HG03520 (cell line): ENCODE data around the gene INSRR.
A peak's percentile ranks its signal among the peaks of the same experiment; 100 is the strongest.

Source experiments
- ATAC-seq: cut with Tn5 transposase; IDR thresholded peaks from one replicate; pipeline ENCODE4 v1.9.1; 2021; ENCODE audit warnings: mild to moderate bottlenecking, moderate library complexity; ENCODE audit not compliant: unreplicated experiment

Gene INSRR

DNA sequence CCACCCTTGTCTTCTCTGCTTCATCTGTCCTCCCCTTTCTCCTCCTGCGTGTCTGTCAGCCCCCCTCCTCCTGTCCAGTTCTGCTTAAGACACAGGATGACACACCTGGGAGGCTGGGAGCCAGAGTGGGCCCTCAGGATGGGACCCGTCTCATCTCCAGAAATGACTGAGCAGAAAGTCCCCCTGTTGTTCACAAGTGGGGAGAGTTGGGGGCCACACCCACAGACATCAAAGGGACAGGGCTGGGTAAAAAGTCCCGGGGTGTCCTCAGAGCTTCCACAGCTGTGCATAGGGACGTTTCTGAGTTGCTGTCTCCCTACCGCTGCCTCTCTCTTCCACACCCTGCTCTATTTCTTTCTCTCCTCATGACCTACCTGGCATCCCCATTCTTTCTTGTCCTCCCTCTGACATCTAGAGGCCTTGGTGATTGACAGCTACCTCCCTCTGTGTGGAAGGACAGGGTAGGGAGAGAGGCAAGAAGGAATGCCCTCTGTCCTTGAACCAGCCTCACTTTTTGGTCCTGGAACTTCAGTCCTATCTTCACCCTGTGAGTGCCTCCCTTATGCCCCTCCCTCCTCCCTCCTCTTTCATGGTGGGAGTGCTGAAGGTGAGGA, 22.8 kb downstream of the INSRR start:
- no peak for ATAC-seq

DNA sequence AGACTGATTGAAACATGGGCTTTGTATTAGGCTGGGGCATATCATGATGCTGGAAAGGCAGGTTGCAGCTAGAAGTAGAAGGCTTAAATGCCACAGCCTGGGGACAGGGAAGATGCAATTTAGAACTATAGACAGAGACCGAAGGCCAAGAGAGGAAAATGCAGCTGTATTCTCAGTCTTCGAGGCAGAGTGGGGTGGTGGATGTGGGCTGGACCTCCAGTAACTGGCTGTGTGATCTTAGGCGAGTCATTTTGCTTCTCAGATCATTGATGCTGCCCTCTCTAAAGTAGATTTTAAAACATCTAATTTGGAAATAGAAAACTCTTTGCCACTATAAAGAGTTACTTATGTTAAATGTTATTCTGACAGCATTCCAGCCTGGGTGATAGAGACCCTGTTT, 24.6 kb downstream of the INSRR start:
- ATAC-seq: no peak

DNA sequence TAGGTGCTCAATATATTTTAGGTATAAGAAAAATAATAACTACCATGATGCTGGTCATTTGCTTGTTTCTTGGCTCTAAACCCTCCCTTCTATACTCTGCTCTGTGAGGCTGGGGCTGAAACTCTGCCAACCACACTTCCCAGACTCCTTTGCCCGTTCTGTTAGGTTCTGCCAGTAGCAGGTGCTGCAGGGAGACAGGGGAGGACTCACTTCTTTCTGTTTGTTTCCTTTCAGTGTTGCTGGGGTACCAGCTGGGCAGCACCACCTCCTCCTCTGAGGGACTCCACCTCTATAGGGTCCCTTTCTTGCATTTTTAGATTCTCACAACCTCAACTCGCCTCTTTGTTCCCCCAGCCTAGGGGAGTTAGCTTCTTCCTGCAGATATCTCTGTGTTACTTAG, 25.3 kb downstream of the INSRR start:
- ATAC-seq: no peak

DNA sequence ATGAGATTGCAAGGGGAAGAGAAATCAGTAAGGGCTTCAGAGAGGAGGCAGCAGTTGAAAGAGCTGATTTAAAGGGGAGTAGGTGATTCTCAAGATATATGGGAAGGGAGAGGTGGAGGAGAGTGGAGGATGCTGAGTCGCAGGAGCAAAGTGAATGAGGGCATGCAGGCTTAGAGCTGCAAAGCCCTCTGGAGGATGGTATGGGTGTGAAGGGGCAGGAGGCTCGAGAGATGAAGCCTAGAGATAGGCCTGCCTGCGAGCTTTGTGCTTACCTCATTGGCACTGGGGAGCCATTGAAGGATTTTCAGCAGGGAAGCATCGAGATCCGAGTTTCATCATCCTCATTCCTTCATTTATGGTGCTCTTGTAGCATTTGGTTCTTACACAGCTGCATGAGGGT, 26.5 kb downstream of the INSRR start:
- ATAC-seq: no peak

DNA sequence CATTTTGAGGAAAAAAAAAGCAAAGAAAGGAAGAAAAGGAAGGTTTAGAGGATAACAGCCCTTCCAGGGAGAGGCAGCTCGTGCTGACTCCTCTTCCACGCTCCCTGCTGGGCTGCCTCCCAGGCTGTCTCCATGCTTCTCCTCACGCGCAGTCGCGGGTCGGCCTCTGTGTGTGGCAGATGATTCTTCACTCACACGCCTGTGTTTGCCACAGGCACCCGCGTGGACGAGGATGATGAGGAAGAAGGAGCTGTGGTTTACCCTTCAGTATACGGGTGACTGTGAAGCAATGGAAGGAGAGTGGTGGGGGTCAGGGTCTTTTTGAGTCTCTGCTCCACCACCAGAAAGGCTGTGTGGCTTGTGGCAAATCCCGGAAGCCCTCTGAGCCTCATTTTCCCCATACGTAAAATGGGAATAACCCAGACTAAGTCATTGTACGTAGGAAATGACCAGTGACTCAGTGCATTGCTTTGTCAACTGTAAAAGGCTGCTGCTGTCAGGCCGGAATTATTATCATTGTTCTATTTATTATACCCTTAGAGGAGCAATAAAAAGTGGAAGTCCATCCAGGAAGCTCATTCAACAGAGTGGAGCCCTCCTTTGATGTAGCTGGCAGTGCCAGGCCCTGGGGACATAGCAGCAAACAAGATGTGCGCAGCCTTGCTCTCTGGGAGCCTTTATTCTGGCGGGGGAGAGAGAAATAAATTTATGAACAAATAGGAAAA, 30.4 kb downstream of the INSRR start:
- no peak for ATAC-seq

DNA sequence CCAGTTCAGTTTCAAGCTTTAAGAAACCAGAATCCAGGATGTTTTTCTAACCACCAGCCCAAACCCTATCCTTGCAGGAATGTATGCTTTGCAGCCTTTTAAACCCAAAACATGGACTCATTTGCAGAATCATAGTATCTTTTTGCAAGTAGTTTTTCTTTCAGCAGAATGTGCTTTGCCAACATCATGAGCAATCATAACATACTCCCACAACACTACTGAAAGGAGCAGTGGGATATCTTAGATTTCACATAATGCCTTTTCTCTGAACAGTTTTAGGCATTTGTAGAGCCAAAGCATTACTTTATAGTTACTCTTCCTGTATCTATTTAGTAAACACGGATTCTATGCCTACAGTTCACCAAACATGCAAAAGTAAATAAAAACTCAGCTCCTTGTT, 32.3 kb downstream of the INSRR start:
- ATAC-seq: no peak

DNA sequence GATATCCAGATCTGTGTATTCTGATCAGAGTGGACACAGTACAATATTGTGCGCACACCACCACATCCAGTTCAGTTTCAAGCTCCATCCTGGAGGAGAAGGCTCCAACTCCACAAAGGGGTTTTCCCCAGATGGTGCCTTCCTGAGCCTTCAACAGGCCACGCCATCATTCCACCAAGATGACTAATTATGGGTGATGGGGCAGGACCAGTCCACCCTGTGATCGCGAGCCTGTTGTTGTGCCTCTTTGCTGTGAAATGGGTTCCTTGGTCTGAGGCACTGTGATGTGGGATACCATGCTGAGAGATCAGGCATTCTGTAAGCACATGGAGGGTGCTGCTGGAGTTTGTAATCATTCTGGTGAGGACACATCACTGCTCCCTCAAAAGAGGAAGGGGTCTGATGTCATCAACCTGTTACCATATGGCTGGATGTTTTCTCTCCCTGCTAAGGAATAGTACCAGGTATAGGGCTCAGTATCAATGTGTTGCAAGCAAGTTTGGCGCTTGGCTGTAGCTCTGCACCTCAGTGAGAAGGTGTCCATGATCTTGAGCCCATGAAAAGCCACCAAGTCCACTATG, 35.6 kb downstream of the INSRR start:
- no peak for ATAC-seq

DNA sequence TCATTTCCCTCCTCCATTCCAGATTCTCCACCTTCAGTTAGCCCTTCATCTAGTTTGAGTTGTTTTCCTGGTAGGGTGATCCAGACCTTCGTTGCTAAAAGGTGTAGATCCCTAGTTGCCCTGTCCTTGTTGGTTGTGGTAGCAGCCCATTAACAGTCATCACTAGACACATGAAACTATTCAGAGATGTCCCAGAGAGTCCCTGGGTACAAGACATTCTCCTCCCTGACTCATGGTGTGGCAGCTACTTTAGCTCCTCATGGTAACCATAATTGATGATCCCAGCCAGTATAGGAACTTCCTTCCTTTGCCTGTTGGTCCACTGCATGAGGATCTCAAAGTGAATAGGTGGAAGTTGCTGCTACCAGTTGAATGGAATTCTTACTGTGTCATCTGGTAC, 36.2 kb downstream of the INSRR start:
- ATAC-seq: no peak

DNA sequence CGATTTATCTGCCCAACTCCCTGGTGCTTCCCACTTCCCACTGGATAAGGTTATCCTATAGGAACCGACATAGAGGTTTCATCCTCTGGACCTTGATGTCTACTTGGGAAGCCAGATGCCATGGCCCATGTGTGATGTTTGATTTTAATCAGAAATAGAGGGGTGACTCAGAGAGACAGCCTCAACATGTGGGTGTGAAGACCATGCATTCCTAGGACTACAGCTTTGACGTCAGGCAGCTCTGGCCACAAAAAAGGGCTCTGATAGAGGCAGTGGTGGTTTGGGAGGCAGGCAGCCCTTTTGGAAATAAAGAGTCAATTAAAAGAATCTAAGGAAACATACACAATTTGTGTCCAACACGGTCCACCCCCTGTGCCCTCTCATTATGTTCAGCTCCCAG, 37.1 kb downstream of the INSRR start:
- no peak for ATAC-seq

DNA sequence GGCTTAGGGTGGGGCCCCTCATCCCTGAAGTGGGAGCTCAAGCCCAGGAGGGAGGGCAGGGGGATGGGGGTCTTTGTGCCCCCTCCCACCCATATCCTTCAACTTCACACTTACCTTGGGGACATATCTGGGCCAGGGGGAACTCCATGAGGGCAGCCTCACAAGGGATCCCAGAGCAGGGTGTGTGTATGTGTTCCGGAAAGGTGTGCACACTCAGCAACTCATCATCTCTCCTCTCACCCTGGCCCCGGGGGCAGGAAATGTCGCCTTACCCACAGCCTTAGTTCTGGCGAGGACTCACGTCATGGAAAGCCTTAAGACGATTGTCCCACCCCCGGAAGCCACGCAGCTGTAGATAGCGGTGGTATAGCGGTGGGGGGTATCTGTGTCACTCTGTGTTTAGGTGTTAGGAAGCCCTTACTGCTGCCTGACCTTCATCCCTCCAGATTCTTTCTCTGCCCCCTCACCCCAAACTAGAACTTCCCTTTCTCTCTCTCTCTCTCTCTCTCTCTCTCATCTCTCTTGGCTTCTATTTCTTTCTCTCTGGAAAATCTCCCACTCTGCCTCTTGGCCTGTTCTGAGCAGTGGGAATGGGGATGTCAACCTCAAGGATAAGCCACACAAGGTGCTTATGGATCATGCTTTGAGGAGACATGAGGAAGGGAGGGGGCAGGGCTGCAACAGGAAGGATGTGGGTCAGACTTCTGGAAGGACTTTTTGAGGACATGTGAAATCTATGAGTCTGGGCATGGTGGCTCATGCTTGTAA, 42.2 kb downstream of the INSRR start, which contains the start of gene SH2D2A:
Gene SH2D2A (minus strand): TSS at position 288 of the 768 bp plus-strand sequence. CDS start 140 bp downstream, at position 148.
- ATAC-seq: peak; percentile 81

DNA sequence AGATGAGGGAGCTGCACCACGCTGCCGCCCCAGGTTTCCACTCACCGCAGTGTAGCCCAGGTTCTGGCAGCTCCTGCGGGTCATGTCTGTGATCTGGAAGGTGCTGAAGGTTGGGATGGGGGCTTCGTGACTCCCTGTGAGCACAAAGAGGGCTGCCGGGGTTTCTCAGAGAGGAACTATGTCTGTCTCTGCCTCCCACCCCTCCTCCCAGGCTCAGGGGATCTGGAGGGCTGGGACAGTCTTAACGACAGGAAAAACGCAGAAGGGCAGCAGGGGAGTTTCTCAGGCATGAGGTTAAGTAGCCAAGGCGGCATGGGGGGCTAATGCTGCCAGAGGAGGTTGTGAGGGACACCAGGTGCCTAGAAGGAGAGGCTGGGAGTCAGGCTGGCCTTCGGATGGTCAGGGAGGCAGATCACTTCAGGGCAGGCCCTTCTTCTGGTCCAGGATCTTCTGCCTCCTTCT, 42.9 kb downstream of the INSRR start:
- ATAC-seq: no peak

DNA sequence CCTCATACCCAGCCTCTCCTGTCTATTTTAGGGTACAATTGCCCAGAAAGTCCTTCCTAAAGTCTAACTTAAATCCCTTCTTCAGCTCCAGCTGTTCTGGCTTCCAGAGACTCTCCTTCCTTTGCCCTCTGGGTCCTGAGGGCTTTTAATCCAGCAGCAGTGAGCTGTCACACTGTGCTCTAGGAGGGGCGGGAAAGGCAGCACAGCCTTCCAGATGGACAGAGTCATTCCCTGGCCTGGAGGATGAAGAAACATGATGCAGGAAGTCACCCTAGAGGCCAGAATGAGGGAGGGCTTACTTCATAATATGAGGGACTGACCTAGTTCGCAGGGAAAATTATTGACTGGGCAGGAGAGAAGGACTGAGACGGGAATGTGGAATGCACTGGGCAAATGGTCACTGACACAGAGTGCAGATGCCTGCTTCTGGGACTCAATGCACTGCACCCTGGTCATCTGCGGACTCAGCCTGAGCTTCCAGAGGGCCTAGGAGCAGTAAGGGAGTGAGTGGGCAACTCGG, 43.5 kb downstream of the INSRR start:
- no peak for ATAC-seq

DNA sequence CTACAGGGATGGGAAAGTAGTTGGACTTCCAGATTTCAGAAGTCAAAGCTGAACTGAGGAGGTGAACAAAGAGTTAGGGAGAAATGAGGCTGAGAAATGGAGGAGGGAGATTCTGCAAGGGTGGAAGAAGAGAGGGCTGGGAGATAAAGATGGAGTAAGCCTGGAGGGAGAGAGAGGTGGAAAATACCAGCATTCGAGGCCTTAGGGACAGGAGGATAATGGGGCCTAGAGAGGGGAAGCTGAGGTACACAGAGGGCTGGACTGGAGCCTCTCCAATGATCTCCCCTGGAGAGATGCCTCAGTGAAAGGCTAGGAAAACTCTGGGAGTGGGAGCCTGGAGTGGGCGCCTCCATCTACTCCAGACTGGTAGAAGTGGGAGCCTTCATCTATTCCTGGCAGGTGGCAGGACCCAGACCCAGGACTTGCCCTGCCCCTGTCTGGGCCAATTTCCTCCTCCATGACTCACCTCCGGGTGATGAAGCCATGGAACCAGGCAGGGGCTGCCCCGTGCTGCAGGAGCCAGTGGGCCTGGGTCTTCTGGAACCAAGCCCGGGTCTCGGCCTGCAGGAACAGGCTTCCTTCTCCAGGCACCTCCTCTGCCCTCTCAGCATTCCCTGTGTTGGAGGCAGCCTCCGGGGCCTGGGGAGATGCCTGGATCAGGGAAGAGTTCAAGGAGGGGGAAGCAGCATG, 44.2 kb downstream of the INSRR start:
- ATAC-seq: no peak

DNA sequence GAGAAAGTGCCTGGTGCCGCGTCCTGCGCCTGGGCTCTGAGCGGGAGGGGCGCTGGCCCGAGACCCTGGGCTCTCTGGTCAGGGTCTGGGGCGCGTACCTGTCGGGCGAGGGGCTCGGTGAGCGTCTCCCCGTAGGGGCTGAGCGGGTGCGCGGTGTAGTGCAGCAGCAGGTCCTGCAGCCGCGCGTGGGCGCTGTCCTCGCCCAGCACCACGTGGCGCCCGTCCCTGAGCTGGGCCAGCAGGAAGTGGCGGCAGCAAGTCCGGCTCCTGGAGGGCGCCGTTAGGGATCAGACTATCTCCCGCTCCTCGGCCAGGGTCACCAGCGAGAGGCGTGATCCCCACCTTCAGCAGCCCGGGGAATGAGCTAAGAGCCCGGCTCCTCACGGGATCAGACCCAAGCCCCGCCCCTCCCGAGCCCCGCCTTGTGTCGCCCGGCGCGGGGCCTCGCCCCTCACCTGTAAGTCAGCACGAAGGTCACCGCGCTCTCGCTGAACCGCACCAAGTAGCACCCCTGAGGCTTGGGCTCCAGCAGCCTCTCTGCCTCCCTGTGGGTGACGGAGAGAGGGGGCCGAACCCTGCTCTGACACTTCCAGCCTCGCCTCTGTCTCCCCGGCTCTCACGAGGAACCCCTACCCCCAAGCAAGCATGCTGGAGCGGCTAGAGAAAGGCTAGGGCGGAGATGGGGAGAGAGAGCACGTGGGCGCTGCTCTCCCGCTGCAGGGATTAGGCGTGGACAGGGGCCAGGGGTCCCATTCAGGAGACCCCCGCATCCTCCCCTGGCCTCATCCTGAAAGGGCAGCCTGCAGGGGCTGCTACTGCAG, 45.0 kb downstream of the INSRR start:
- no peak for ATAC-seq

DNA sequence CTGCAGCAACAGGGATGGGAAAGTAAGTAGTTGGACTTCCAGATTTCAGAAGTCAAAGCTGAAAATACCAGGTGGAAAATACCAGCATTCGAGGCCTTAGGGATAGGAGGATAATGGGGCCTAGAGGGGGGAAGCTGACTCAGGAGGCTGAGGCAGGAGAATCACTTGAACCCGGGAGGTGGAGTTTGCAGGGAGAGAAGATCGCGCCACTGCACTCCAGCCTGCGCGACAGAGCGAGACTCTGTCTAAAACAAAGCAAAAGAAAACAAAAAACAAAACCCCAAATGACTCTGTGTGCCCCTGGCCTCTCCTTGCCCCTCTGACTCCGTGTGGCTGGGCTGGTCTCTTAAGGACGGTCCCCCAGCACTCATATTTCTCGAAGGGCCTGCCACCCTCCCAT, 45.6 kb downstream of the INSRR start:
- no peak for ATAC-seq

DNA sequence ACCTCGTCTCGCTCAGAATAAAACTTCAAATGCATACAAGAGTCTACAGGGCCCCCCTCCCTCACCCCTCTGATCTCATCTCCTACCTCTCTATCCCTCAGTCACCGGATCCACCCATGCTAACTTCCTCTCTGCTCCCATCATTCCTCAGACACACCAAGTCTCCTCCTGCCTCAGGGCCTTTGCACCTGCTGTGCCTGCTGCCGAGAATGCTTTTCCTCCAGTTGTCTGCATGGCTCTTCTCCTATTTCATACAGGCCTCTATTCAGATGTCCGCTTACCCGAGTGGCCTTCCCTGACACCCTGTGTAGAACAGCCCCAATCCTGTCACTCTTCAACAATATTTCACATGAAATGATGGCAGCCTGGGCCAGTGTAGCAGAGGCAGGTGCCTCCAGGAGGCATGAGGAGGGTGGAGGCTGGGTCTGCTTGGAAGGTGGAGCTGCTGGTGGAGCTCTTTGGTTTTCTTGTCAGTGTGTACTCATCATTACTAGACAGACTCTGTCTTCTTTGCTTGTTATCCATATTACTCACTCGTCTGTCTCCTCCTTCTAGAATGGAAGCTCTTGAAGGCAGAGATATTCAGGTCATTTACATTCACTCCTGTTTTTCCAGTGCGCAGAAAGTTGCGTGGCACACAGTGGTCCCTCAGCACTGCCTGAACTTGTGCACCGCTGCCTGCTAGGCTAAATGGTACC, 46.5 kb downstream of the INSRR start:
- ATAC-seq: no peak

DNA sequence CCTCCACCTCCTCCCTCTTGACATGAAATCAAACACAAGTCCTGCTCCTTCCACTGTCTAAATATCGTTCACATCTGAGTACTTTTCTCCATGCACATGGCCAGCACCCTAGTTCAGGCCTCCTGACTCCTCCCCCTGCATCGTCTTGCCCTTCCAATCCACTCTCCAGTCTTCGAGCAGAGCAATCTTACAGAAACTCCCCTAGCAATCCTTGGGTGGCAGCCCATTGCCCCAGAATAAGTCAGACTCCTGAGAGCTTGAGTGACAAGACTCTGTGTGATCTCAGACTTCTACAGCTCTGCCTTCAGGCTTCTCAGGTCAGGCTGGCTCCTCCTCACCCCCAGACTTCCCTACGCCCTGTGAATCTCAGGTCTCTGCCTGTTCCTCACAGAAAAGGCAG, 47.7 kb downstream of the INSRR start:
- no peak for ATAC-seq

DNA sequence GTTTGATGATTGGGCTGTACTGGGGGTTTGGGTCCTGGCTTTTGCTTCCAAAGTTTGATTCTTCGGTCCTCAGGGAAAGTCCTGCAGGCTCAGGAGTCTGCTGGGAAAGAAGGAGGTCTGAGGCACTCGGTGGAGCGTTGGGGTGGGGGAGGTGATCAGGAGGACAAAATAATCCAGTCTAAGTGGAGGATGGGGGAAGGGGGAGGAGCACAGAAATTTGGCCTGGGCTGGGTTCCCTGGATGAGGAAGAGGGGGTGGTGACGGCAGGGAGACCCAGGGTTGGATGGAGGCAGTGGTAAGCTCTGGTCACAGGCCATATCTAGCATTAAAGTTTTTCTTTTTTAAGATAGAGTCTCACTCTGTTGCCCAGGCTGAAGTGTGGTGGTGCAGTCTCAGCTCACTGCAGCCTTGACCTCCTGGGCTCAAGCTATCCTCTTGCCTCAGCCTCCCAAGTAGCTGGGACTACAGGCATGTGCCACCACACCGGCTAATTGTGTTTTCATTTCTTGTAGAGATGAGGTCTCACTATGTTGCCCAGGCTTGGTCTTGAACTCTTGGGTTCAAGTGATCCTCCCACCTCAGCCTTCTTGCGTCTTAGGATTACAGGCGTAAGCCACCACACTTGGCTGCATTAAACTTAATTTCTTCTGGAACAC, 49.1 kb downstream of the INSRR start:
- ATAC-seq: no peak

DNA sequence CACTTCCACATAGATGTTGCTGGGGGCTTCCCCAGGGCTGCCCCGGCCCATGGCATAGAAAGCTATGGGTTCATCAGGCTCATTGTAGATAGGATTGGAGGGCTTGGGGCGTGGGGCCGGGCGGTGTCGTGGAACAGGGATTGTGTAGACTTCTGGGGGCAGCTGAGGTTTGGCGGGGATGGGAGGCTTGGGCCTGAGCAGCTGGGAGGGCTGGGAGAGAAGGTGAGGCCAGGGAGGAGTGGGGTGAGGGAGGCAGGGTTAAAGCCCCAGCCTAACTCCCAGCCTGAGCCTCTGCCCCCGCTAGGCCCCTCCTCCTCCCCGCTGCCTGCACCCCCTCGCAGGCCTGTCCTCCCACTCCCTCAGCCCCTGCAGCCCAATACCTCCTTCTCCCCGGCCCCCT, 49.6 kb downstream of the INSRR start:
- ATAC-seq: no peak
